SK-N-MC (cell line): ENCODE measurements around the gene LIPC.

Source experiments
- EZH2 ChIP-seq: fragments of 200-600 bp; sonication (generic); IDR thresholded peaks from one replicate; pipeline ENCODE4 v1.6.1; 2017; ENCODE audit warnings: antibody characterized with exemption
- FOXP2 ChIP-seq: optimal IDR thresholded peaks from 2 replicates; pipeline ENCODE3; 2011; ENCODE audit warnings: mild to moderate bottlenecking, moderate library complexity; ENCODE audit not compliant: insufficient read depth; ENCODE audit errors: extremely low read length, control extremely low read depth
- POLR2AphosphoS5 ChIP-seq: IDR thresholded peaks from 2 replicates; pipeline ENCODE4 v1.6.1; 2012; ENCODE audit warnings: mild to moderate bottlenecking, low read depth, low read length, borderline replicate concordance

DNA sequence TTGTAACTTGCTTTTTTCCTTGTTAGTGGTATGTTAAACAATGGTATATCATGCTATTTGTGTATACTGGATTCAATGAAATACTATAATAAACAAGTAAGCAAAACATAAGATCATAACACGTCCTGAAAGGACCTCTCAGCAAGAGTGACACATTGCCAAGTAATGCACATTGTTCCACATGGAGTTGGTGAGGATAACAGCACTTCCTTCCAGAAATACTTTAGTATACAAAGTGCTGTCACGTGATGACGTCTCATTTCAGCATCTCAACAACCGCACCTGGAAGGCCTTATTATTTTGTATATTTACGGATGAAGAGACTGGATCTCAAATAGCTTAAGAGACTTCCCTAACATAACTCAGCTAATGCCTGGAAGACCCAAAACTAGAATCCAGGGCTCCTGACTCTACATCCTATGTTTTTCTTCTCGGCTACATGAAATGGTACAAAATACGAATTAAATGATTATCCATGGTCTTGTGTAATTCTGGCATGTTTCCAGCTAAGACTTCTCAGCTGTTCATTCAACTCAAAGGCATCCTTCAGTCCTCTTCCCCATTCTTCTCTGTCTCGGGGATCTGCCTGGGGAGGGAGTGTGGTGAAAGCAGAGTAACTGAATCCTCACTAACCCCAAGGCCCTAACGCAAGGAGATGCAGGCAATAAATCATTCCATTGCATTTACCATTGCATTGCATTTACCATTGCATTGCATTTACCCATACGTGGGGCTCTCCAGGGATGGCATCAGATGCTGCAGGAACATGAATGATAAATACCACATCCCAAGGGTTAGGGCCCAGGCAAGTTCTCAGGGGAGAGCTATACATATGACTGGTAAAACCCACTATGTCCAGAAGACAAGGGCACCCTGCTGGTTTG, 79.2 kb downstream of the LIPC start:
- no peak for TF ChIP-seq EZH2
- no peak for TF ChIP-seq POLR2AphosphoS5
- no peak for TF ChIP-seq FOXP2
